Measurements from ENCODE around the gene SH3BP5L. TPM values are rescaled to one million over a fixed set of nuclear protein-coding genes. Genes with fewer than 3 reads are reported as not detected.

SH3BP5L gene
- total and polyA plus RNA-seq, 10 of the 15 experiments (the other 5 are each of a cell fraction or from before 2014, with no cell fraction given): 1.1 to 22.8 (median 10.9) TPM

DNA sequence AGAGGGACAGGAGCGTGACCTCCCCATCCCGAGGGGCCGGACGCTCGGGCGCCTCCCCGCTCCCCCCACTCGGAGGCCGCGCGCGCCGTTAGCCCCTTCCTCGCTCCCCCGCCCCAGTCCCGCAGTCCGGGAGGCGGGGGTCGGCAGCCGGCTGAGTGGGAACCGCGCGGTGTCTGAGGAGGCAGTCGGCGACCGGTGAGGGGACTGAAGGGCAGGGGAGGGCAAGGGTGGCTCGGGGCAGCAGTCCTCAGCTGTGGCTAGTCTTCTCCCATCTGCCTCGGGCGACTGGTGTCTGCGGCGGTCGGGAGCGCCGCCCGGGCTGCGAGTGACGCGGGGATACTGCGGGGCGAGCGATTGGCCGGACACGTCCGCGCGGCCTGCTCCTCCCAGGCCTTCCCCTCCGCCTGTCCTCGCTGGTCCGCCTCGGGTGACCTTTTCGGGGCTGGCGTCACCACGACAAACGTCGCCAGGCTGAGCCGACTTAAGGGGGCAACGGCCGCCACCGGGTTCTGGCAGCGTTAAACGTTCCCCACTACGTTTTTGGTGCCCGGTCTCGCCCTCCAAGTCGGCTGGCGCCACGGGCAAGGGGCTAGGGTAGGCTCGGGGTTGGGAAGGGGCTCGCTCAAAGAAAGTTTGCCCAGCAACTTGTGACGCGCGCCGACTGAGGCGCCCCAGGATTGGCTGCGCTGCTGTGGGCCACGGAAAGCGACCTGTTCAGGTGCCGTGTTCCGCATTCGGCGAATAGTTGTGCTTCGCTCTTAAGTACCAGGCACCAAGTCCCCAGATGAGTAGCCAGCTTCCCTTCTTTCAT, 12.8 kb upstream of the SH3BP5L start:
- H4K20me1 ChIP-seq (ENCODE audit: control insufficient read depth, insufficient read depth): no peaks in the 10 kb centered on the region
- FAIRE-seq: no peak
- peak overlapping the region; percentile 92 for H3K4me3 ChIP-seq
- H3K79me2 ChIP-seq (ENCODE audit: control insufficient read depth, insufficient read depth, low read length): peaks cover 43% of the 10 kb centered on the region
- ChIA-PET SMC1A (ENCODE audit: uncharacterized antibody, unreplicated experiment) (interaction anchor here (1.0 to 5.2 kb wide), 9 partner anchors 12 to 70 kb away, joined by 4 to 48 read pairs (median 6); partner anchors contain the start of genes PGBD2, SH3BP5L and ZNF692), RAD21 (ENCODE audit: unreplicated experiment) (interaction anchor here (0.7 to 5.3 kb wide), 12 partner anchors 12 to 149 kb away, joined by 3 to 46 read pairs (median 6); partner anchors contain the start of genes SH3BP5L and ZNF692), CTCF (interaction anchor here (0.9 to 5.1 kb wide), 12 partner anchors 12 to 86 kb away, joined by 3 to 79 read pairs (median 6); partner anchors contain the start of genes SH3BP5L and ZNF692), POLR2A (interaction anchor here (0.9 to 4.5 kb wide), 14 partner anchors 9 to 432 kb away, joined by 3 to 83 read pairs (median 8); partner anchors contain the start of genes SH3BP5L and ZNF692)
- H3K9me3 ChIP-seq (replicated peaks; ENCODE audit: control insufficient read depth, insufficient read depth, low read length): no peaks in the 10 kb centered on the region
- H3K27me3 ChIP-seq (replicated peaks in 1 of 2; ENCODE audit: control insufficient read depth in 2 of 2, insufficient read depth in 2 of 2, low read length in 1 of 2): no peaks in the 10 kb centered on the region
- under 1% methylated on average over 68 of the region's 82 CpGs for WGBS (ENCODE audit: insufficient coverage, insufficient replicate concordance, low lambda C conversion rate, missing lambda C conversion rate)
- no peak for DNase-seq (ENCODE audit: low read depth, low spot score)
- no TSS peak for BruUV-seq (replicated peaks)
- in situ Hi-C loops (cut with MboI) (no loop called here), intact Hi-C loops (cut with micrococcal nuclease; ENCODE audit: unreplicated experiment) (loop anchor here (1.0 kb wide), 4 partner anchors 12 to 68 kb away; partner anchors contain the start of genes PGBD2 and ZNF692)
- peak overlapping the region; percentile 95 for H2AFZ ChIP-seq (ENCODE audit: control insufficient read depth, low read depth, low read length)
- peak; percentile 76 for ATAC-seq
- H3K9ac ChIP-seq (ENCODE audit: control insufficient read depth, insufficient read depth, low read length): peak overlapping the region; percentile 93
- H3K4me2 ChIP-seq (ENCODE audit: control insufficient read depth, insufficient read depth): peak overlapping the region; percentile 87
- peak overlapping the region; percentile 96 for H3K27ac ChIP-seq (ENCODE audit: control insufficient read depth, insufficient read depth)
- H3K4me1 ChIP-seq (ENCODE audit: control insufficient read depth, insufficient read depth, low read length): peaks cover 14% of the 10 kb centered on the region
- 0 out of 4 replicates have a peak, but pooled peaks cover 0 to 1% of the 10 kb centered on the region in 2 experiments for H3K36me3 ChIP-seq (ENCODE audit: control insufficient read depth in 2 of 2, insufficient read depth in 2 of 2, low read length in 1 of 2)
- no peak for TF ChIP-seq SP1 (IDR thresholded peaks at IDR 0.05; ENCODE audit: low read depth, low read length)
- no peak for TF ChIP-seq HDAC2 (IDR thresholded peaks at IDR 0.05)
- TF ChIP-seq ZBTB33 (IDR thresholded peaks at IDR 0.05): no peak
- TF ChIP-seq, protein P1, sequence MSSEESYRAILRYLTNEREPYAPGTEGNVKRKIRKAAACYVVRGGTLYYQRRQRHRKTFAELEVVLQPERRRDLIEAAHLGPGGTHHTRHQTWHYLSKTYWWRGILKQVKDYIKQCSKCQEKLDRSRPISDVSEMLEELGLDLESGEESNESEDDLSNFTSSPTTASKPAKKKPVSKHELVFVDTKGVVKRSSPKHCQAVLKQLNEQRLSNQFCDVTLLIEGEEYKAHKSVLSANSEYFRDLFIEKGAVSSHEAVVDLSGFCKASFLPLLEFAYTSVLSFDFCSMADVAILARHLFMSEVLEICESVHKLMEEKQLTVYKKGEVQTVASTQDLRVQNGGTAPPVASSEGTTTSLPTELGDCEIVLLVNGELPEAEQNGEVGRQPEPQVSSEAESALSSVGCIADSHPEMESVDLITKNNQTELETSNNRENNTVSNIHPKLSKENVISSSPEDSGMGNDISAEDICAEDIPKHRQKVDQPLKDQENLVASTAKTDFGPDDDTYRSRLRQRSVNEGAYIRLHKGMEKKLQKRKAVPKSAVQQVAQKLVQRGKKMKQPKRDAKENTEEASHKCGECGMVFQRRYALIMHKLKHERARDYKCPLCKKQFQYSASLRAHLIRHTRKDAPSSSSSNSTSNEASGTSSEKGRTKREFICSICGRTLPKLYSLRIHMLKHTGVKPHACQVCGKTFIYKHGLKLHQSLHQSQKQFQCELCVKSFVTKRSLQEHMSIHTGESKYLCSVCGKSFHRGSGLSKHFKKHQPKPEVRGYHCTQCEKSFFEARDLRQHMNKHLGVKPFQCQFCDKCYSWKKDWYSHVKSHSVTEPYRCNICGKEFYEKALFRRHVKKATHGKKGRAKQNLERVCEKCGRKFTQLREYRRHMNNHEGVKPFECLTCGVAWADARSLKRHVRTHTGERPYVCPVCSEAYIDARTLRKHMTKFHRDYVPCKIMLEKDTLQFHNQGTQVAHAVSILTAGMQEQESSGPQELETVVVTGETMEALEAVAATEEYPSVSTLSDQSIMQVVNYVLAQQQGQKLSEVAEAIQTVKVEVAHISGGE (CRISPR knock-in tag; IDR thresholded peaks at IDR 0.05): no peak
- no peak for TF ChIP-seq NFYA (IDR thresholded peaks at IDR 0.05; ENCODE audit: borderline replicate concordance, low read depth, low read length)
- TF ChIP-seq, protein P2, sequence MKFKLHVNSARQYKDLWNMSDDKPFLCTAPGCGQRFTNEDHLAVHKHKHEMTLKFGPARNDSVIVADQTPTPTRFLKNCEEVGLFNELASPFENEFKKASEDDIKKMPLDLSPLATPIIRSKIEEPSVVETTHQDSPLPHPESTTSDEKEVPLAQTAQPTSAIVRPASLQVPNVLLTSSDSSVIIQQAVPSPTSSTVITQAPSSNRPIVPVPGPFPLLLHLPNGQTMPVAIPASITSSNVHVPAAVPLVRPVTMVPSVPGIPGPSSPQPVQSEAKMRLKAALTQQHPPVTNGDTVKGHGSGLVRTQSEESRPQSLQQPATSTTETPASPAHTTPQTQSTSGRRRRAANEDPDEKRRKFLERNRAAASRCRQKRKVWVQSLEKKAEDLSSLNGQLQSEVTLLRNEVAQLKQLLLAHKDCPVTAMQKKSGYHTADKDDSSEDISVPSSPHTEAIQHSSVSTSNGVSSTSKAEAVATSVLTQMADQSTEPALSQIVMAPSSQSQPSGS (IDR thresholded peaks at IDR 0.05; ENCODE audit: low read length): no peak
- no peak for TF ChIP-seq TARDBP (IDR thresholded peaks at IDR 0.05; ENCODE audit: borderline replicate concordance)
- no peak for TF ChIP-seq KAT2A (conservative IDR thresholded peaks at IDR 0.05; ENCODE audit: control insufficient read depth, low read depth, low read length)
- peak; percentile 74 for TF ChIP-seq NFYB (IDR thresholded peaks at IDR 0.05; ENCODE audit: insufficient read depth, low read depth, low read length)
- TF ChIP-seq BMI1 (IDR thresholded peaks at IDR 0.05; ENCODE audit: borderline replicate concordance): no peak
- no peak; the same call in 1 of the 2 replicates for TF ChIP-seq ZNF207 (IDR thresholded peaks at IDR 0.05; ENCODE audit: borderline replicate concordance)
- TF ChIP-seq MEF2B (IDR thresholded peaks at IDR 0.05; ENCODE audit: partially characterized antibody, poor library complexity, severe bottlenecking): peak; percentile 44
